ENCODE measurements around the gene GFOD2.

The GFOD2 gene

GRCh38 chr16:67719048-67719777 lies at the start of gene GFOD2:
Gene GFOD2 (minus strand): TSS chr16:67719316. CDS start chr16:67685715, 33,601 bp downstream.
- Histone ChIP-seq H3K4me3 (ENCODE audit: low read depth in 1 of 5, low read length in 5 of 5) (peak within 1 kb of the TSS; percentile 85 to 98 (median 92)), H3K9me3 (ENCODE audit: control insufficient read depth in 5 of 5, low read length in 5 of 5) (no peaks in the 10 kb centered on the region), H3K27me3 (ENCODE audit: control insufficient read depth in 5 of 5, insufficient read depth in 4 of 5, low read length in 5 of 5) (no peaks in the 10 kb centered on the region), H3K27ac (ENCODE audit: low read depth, low read length) (peak within 1 kb of the TSS; percentile 96), H3K4me1 (ENCODE audit: control insufficient read depth in 5 of 5, insufficient read depth in 5 of 5, low read length in 5 of 5) (peaks cover 4 to 27% (median 19%) of the 10 kb centered on the region in 5 donors), H3K36me3 (ENCODE audit: control insufficient read depth in 5 of 5, insufficient read depth in 5 of 5, low read length in 5 of 5) (peaks cover 2 to 13% (median 8%) of the 10 kb centered on the region in 5 donors), H3K9ac (ENCODE audit: low read length in 5 of 5) (peak within 1 kb of the TSS; percentile 90 to 98 (median 92))

- peaks cover 4 to 24% (median 13%) of the 10 kb centered on the region in 5 donors for H3K36me3 ChIP-seq (ENCODE audit: control insufficient read depth in 5 of 5, insufficient read depth in 5 of 5, low read length in 5 of 5)
- no peak overlapping the region for H3K4me3 ChIP-seq (ENCODE audit: low read depth in 1 of 5, low read length in 5 of 5)
- H3K9ac ChIP-seq (ENCODE audit: low read length in 5 of 5), result no peak overlapping the region
- H3K27me3 ChIP-seq (ENCODE audit: control insufficient read depth in 5 of 5, insufficient read depth in 4 of 5, low read length in 5 of 5), result no peaks in the 10 kb centered on the region
- no peak overlapping the region for H3K27ac ChIP-seq (ENCODE audit: low read depth, low read length)
- peaks cover 0 to 9% (median 3%) of the 10 kb centered on the region in 5 donors for H3K4me1 ChIP-seq (ENCODE audit: control insufficient read depth in 5 of 5, insufficient read depth in 5 of 5, low read length in 5 of 5)
- no peaks in the 10 kb centered on the region for H3K9me3 ChIP-seq (ENCODE audit: control insufficient read depth in 5 of 5, low read length in 5 of 5)
Observed at GRCh38 chr16:67767953-67768352, 48.8 kb upstream of the GFOD2 start.

GRCh38 chr16:67766291-67766690 lies 47.2 kb upstream of the GFOD2 start:
- H3K9ac ChIP-seq (ENCODE audit: low read length in 5 of 5), result no peak overlapping the region

GRCh38 chr16:67764158-67764667 lies 45.1 kb upstream of the GFOD2 start:
- Histone ChIP-seq H3K27ac (ENCODE audit: low read depth, low read length) (no peak overlapping the region), H3K36me3 (ENCODE audit: control insufficient read depth in 5 of 5, insufficient read depth in 5 of 5, low read length in 5 of 5) (peaks cover 0 to 24% (median 19%) of the 10 kb centered on the region in 5 donors), H3K4me1 (ENCODE audit: control insufficient read depth in 5 of 5, insufficient read depth in 5 of 5, low read length in 5 of 5) (peaks cover 0 to 6% (median 0%) of the 10 kb centered on the region in 5 donors), H3K9ac (ENCODE audit: low read length in 5 of 5) (no peak overlapping the region), H3K4me3 (ENCODE audit: low read depth in 1 of 5, low read length in 5 of 5) (no peak overlapping the region), H3K9me3 (ENCODE audit: control insufficient read depth in 5 of 5, low read length in 5 of 5) (no peaks in the 10 kb centered on the region), H3K27me3 (ENCODE audit: control insufficient read depth in 5 of 5, insufficient read depth in 4 of 5, low read length in 5 of 5) (no peaks in the 10 kb centered on the region)

More at GRCh38 chr16:67766291-67766690, 47.2 kb upstream of the GFOD2 start:
- no peak overlapping the region for H3K4me3 ChIP-seq (ENCODE audit: low read depth in 1 of 5, low read length in 5 of 5)
- peaks cover 0 to 6% (median 0%) of the 10 kb centered on the region in 5 donors for H3K4me1 ChIP-seq (ENCODE audit: control insufficient read depth in 5 of 5, insufficient read depth in 5 of 5, low read length in 5 of 5)
- no peaks in the 10 kb centered on the region for H3K9me3 ChIP-seq (ENCODE audit: control insufficient read depth in 5 of 5, low read length in 5 of 5)
- no peak overlapping the region for H3K27ac ChIP-seq (ENCODE audit: low read depth, low read length)
- H3K36me3 ChIP-seq (ENCODE audit: control insufficient read depth in 5 of 5, insufficient read depth in 5 of 5, low read length in 5 of 5), result peaks cover 4 to 27% (median 19%) of the 10 kb centered on the region in 5 donors
- no peaks in the 10 kb centered on the region for H3K27me3 ChIP-seq (ENCODE audit: control insufficient read depth in 5 of 5, insufficient read depth in 4 of 5, low read length in 5 of 5)

- H3K36me3 ChIP-seq (ENCODE audit: control insufficient read depth in 5 of 5, insufficient read depth in 5 of 5, low read length in 5 of 5), result peaks cover 0 to 31% (median 22%) of the 10 kb centered on the region in 5 donors
- no peaks in the 10 kb centered on the region for H3K9me3 ChIP-seq (ENCODE audit: control insufficient read depth in 5 of 5, low read length in 5 of 5)
- H3K27me3 ChIP-seq (ENCODE audit: control insufficient read depth in 5 of 5, insufficient read depth in 4 of 5, low read length in 5 of 5), result no peaks in the 10 kb centered on the region
- no peak overlapping the region for H3K4me3 ChIP-seq (ENCODE audit: low read depth in 1 of 5, low read length in 5 of 5)
- peak overlapping the region in 1 of 5 donors; percentile 5 for H3K9ac ChIP-seq (ENCODE audit: low read length in 5 of 5)
- no peak overlapping the region for H3K27ac ChIP-seq (ENCODE audit: low read depth, low read length)
- peaks cover 0 to 6% (median 0%) of the 10 kb centered on the region in 5 donors for H3K4me1 ChIP-seq (ENCODE audit: control insufficient read depth in 5 of 5, insufficient read depth in 5 of 5, low read length in 5 of 5)
Observed at GRCh38 chr16:67763066-67763465, 44.0 kb upstream of the GFOD2 start.

GRCh38 chr16:67762385-67762784 lies 43.3 kb upstream of the GFOD2 start:
- Histone ChIP-seq H3K9ac (ENCODE audit: low read length in 5 of 5) (no peak overlapping the region), H3K4me1 (ENCODE audit: control insufficient read depth in 5 of 5, insufficient read depth in 5 of 5, low read length in 5 of 5) (peaks cover 0 to 6% (median 0%) of the 10 kb centered on the region in 5 donors), H3K27ac (ENCODE audit: low read depth, low read length) (no peak overlapping the region), H3K36me3 (ENCODE audit: control insufficient read depth in 5 of 5, insufficient read depth in 5 of 5, low read length in 5 of 5) (peaks cover 0 to 33% (median 22%) of the 10 kb centered on the region in 5 donors), H3K27me3 (ENCODE audit: control insufficient read depth in 5 of 5, insufficient read depth in 4 of 5, low read length in 5 of 5) (no peaks in the 10 kb centered on the region), H3K9me3 (ENCODE audit: control insufficient read depth in 5 of 5, low read length in 5 of 5) (no peaks in the 10 kb centered on the region), H3K4me3 (ENCODE audit: low read depth in 1 of 5, low read length in 5 of 5) (no peak overlapping the region)

- Histone ChIP-seq H3K27me3 (ENCODE audit: control insufficient read depth in 5 of 5, insufficient read depth in 4 of 5, low read length in 5 of 5) (no peaks in the 10 kb centered on the region), H3K36me3 (ENCODE audit: control insufficient read depth in 5 of 5, insufficient read depth in 5 of 5, low read length in 5 of 5) (peaks cover 0 to 36% (median 22%) of the 10 kb centered on the region in 5 donors), H3K4me1 (ENCODE audit: control insufficient read depth in 5 of 5, insufficient read depth in 5 of 5, low read length in 5 of 5) (peaks cover 0 to 4% (median 0%) of the 10 kb centered on the region in 5 donors), H3K4me3 (ENCODE audit: low read depth in 1 of 5, low read length in 5 of 5) (no peak overlapping the region), H3K9me3 (ENCODE audit: control insufficient read depth in 5 of 5, low read length in 5 of 5) (no peaks in the 10 kb centered on the region), H3K9ac (ENCODE audit: low read length in 5 of 5) (no peak overlapping the region), H3K27ac (ENCODE audit: low read depth, low read length) (no peak overlapping the region)
Observed at GRCh38 chr16:67761924-67762323, 42.8 kb upstream of the GFOD2 start.

GRCh38 chr16:67760956-67761230 lies 41.8 kb upstream of the GFOD2 start:
- peaks cover 0 to 3% (median 0%) of the 10 kb centered on the region in 5 donors for H3K4me1 ChIP-seq (ENCODE audit: control insufficient read depth in 5 of 5, insufficient read depth in 5 of 5, low read length in 5 of 5)

GRCh38 chr16:67760206-67760955 lies 41.3 kb upstream of the GFOD2 start:
- Histone ChIP-seq H3K27me3 (ENCODE audit: control insufficient read depth in 5 of 5, insufficient read depth in 4 of 5, low read length in 5 of 5) (no peaks in the 10 kb centered on the region), H3K4me3 (ENCODE audit: low read depth in 1 of 5, low read length in 5 of 5) (no peak overlapping the region), H3K9ac (ENCODE audit: low read length in 5 of 5) (no peak overlapping the region), H3K9me3 (ENCODE audit: control insufficient read depth in 5 of 5, low read length in 5 of 5) (no peaks in the 10 kb centered on the region), H3K4me1 (ENCODE audit: control insufficient read depth in 5 of 5, insufficient read depth in 5 of 5, low read length in 5 of 5) (peaks cover 0 to 3% (median 0%) of the 10 kb centered on the region in 5 donors), H3K36me3 (ENCODE audit: control insufficient read depth in 5 of 5, insufficient read depth in 5 of 5, low read length in 5 of 5) (peaks cover 0 to 30% (median 20%) of the 10 kb centered on the region in 5 donors), H3K27ac (ENCODE audit: low read depth, low read length) (no peak overlapping the region)

More at GRCh38 chr16:67760956-67761230, 41.8 kb upstream of the GFOD2 start:
- Histone ChIP-seq H3K36me3 (ENCODE audit: control insufficient read depth in 5 of 5, insufficient read depth in 5 of 5, low read length in 5 of 5) (peaks cover 0 to 30% (median 20%) of the 10 kb centered on the region in 5 donors), H3K27ac (ENCODE audit: low read depth, low read length) (no peak overlapping the region), H3K27me3 (ENCODE audit: control insufficient read depth in 5 of 5, insufficient read depth in 4 of 5, low read length in 5 of 5) (no peaks in the 10 kb centered on the region), H3K9ac (ENCODE audit: low read length in 5 of 5) (no peak overlapping the region), H3K9me3 (ENCODE audit: control insufficient read depth in 5 of 5, low read length in 5 of 5) (no peaks in the 10 kb centered on the region), H3K4me3 (ENCODE audit: low read depth in 1 of 5, low read length in 5 of 5) (no peak overlapping the region)

- Histone ChIP-seq H3K4me1 (ENCODE audit: control insufficient read depth in 5 of 5, insufficient read depth in 5 of 5, low read length in 5 of 5) (peaks cover 0 to 3% (median 0%) of the 10 kb centered on the region in 5 donors), H3K9ac (ENCODE audit: low read length in 5 of 5) (no peak overlapping the region), H3K27me3 (ENCODE audit: control insufficient read depth in 5 of 5, insufficient read depth in 4 of 5, low read length in 5 of 5) (no peaks in the 10 kb centered on the region), H3K9me3 (ENCODE audit: control insufficient read depth in 5 of 5, low read length in 5 of 5) (no peaks in the 10 kb centered on the region), H3K27ac (ENCODE audit: low read depth, low read length) (no peak overlapping the region), H3K4me3 (ENCODE audit: low read depth in 1 of 5, low read length in 5 of 5) (no peak overlapping the region), H3K36me3 (ENCODE audit: control insufficient read depth in 5 of 5, insufficient read depth in 5 of 5, low read length in 5 of 5) (peaks cover 0 to 34% (median 26%) of the 10 kb centered on the region in 5 donors)
Observed at GRCh38 chr16:67758966-67759365, 39.9 kb upstream of the GFOD2 start.
